ENCODE data around the gene ERAP2.

The ERAP2 gene

DNA sequence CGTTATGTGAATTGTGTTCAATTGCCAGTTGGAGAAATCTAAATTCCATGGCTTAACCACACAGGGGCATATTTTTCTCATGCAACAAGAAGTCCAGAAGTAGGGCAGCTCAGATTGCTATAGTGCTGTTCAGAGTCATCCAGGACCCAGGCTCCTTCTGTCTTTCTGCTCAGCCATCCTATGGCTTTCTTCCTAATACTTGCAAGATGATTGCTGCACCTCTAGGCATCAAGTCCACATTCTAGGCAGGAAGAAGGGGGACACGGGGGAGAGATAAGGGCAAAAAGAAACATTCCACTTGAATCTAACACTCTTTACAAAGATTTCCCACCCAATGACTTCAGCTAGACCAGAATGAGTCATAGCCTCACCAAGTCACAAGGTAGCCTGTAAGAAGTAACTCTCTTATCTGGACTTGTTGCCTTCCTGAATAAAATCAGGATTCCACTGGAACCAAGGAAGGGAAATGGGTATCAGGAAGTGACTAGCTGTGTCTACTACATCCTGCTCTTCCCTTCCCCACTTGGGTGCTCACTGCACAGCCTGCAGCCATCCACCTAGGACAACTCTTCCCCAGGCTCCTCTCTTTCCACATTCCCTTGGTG is 5.3 kb downstream of the ERAP2 start:
- TF ChIP-seq, protein P1, sequence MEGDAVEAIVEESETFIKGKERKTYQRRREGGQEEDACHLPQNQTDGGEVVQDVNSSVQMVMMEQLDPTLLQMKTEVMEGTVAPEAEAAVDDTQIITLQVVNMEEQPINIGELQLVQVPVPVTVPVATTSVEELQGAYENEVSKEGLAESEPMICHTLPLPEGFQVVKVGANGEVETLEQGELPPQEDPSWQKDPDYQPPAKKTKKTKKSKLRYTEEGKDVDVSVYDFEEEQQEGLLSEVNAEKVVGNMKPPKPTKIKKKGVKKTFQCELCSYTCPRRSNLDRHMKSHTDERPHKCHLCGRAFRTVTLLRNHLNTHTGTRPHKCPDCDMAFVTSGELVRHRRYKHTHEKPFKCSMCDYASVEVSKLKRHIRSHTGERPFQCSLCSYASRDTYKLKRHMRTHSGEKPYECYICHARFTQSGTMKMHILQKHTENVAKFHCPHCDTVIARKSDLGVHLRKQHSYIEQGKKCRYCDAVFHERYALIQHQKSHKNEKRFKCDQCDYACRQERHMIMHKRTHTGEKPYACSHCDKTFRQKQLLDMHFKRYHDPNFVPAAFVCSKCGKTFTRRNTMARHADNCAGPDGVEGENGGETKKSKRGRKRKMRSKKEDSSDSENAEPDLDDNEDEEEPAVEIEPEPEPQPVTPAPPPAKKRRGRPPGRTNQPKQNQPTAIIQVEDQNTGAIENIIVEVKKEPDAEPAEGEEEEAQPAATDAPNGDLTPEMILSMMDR (IDR thresholded peaks at IDR 0.05; ENCODE audit: borderline replicate concordance, insufficient read depth, low read depth, low read length), result no peak
- no peak overlapping the region for H3K4me3 ChIP-seq (ENCODE audit: low read depth, low read length)

DNA sequence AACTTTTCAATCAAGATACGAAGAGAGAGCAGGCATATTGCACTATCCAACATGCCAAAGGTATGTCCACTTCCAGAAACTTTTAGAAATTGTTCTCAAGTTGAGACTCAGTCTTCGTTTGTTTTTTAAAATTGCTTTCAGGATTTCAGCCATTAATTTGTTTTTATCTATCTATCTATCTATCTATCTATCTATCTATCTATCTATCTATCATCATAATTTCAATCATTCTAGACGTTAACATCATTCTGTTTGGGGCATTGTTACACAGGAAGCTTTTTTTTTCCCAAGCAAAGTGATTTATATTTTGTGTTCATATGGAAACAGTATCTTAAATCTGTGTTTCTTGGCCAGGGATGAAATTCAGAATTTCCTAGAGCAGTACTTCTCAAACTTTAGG is 7.6 kb downstream of the ERAP2 start:
- no peak overlapping the region for H3K4me3 ChIP-seq (ENCODE audit: low read depth, low read length)
- TF ChIP-seq, protein P1 (IDR thresholded peaks at IDR 0.05; ENCODE audit: borderline replicate concordance, insufficient read depth, low read depth, low read length), result no peak

DNA sequence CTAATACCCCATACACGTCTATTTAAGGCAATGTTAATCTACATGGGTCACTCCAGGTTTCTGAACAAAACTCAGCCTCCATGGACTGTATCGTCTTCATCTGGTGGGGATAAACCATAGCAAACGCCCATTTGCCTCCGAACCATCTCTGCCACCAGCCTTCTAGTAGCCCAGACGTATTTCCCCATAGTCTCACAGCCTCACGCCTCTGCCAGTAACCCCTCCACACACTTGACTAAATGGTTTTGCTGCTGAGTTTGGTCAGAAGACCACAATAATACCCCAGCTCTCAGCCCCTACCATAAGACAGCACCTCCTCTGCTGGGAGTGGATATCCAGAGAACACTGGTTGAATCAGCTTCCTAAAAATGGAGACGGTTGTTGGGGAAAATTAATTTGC is 8.7 kb downstream of the ERAP2 start:
- no peak overlapping the region for H3K4me3 ChIP-seq (ENCODE audit: low read depth, low read length)
- TF ChIP-seq, protein P1 (IDR thresholded peaks at IDR 0.05; ENCODE audit: borderline replicate concordance, insufficient read depth, low read depth, low read length), result no peak

DNA sequence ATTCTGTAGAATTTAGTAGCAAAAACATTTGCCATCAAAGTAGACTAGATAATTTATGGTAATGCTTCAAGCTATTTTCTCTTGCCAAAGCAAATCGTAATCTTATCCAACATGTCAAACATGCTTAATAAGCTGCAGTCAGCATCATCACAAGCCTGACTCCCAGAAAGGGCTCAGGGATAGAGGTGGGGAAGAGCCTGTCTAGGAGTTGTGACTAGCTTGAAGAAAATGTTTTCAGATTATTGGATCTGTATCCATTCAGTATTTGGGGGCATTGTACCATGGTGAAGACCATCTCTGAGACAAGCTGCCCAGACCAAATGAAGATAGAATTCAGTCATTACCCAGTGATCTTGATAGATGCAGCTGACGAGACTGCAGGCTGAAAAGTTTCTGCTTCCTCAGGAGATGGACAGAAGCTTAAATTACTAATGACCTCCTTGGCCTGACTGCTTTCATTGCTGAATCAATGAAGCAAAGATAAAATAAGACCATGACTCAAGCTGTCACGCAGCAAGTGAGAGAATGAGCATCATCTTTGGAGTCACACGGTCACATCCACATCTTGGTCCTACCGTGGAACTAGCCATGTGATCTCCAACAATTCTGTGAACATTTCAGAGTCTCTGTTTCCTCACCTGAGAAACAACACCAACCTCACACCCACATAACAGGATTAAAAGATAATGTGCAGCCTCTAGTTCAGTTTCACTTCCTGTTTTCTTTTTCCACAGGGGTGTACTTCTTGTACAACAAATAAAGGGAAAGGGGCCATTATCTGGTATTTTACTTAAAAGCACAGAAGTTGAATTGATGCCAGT is 9.4 kb downstream of the ERAP2 start:
- H3K4me3 ChIP-seq (ENCODE audit: low read depth, low read length), result no peak overlapping the region
- TF ChIP-seq, protein P1 (IDR thresholded peaks at IDR 0.05; ENCODE audit: borderline replicate concordance, insufficient read depth, low read depth, low read length), result no peak

DNA sequence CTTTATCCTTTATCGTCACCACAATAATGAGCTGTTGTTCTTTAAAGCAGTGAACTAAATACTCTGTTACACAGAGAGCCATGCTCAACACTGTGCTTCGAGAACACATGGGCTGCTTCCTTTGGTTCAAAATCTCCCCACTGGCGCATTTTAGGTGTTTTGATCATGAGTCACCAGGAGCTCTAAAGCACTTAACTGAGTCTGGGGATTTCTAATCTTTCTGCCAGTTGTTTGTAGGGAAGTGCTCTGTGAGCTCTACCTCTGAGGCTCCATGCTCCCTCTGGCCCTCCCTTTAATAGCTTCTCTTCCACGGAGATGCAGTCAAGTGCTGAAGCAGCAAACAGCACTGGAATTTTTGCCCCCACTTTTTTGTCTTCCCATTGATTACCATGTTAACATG is 17.0 kb downstream of the ERAP2 start:
- TF ChIP-seq, protein P1 (IDR thresholded peaks at IDR 0.05; ENCODE audit: borderline replicate concordance, insufficient read depth, low read depth, low read length), result no peak
- no peak overlapping the region for H3K4me3 ChIP-seq (ENCODE audit: low read depth, low read length)

DNA sequence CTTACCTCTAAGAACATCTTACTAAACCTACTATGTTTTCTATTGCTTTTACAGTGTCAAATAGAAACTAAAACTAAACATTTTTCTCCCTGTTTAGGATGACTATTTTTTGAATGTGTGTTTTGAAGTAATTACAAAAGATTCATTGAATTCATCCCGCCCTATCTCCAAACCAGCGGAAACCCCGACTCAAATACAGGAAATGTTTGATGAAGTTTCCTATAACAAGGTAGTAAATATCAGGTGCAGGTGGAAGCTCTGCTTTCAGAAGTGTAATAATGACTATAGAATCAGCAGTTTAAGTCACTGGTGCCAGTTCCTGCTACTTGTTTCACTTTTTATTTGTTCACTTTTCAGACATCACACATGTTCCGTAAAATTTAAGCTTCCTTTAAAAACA is 20.0 kb downstream of the ERAP2 start:
- TF ChIP-seq, protein P1 (IDR thresholded peaks at IDR 0.05; ENCODE audit: borderline replicate concordance, insufficient read depth, low read depth, low read length), result no peak
- no peak overlapping the region for H3K4me3 ChIP-seq (ENCODE audit: low read depth, low read length)

DNA sequence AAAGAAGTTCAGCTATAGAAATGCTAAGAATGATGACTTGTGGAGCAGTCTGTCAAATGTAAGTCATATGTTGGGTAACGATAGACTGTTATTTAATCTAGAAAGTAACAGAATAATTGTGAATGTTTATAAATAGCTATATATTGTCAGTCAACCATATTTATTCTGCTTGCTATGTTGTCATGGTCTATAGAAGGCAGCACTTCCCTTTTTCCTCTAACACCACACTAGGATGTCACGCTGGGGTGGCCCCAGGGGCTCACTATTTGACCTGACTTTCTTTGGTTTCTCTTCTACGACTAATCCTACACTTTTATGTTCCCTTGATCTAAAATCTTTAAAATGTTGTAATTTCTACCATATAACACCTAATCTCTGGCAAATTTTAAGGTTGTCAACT is 20.5 kb downstream of the ERAP2 start:
- H3K4me3 ChIP-seq (ENCODE audit: low read depth, low read length), result no peak overlapping the region
- TF ChIP-seq, protein P1 (IDR thresholded peaks at IDR 0.05; ENCODE audit: borderline replicate concordance, insufficient read depth, low read depth, low read length), result no peak

Data from GM12875 (cell line).